ENCODE measurements around the gene ADGB. TPM values are rescaled to one million over a fixed set of nuclear protein-coding genes. Genes with fewer than 3 reads are reported as not detected.

Gene ADGB
- total and polyA plus RNA-seq, 2 of the 13 experiments (the other 11 are each of a cell fraction or from before 2014, with no cell fraction given): not detected

- TF ChIP-seq ZNF737 (CRISPR knock-in tag; IDR thresholded peaks at IDR 0.05; ENCODE audit: borderline replicate concordance): no peak
These were observed 14.8 kb upstream of the ADGB start (continued) for GRCh38 chr6:146583966-146584365.

DNA sequence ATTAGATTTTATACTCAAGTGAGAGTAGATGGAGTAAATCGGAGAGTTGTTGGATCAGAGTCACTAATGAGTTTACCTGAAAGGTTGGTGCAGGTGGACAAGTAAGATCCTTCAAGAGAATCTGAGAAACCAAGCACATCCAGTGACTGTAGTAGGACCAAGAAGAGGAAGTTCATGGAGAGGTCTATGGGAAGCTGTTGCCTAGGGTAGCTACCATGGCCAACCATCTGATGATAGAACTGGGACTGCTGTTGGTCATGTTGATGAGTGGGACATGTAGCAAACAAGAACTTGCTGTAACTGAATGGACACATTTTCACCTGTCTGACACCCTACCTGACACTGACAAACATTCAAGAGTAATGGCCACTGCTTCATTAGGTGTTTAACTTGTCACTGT, 11.3 kb upstream of the ADGB start:
- H3K27ac ChIP-seq (ENCODE audit: extremely low read length, insufficient read depth, low read length): no peak overlapping the region
- ChIA-PET POLR2A (no interaction called here), CTCF (ENCODE audit: low intra/inter-chr PET ratio, low total read pairs) (no interaction called here)
- H3K9me3 ChIP-seq (ENCODE audit: low read length): no peaks in the 10 kb centered on the region
- H2AFZ ChIP-seq (ENCODE audit: low read length): no peak overlapping the region
- no peak overlapping the region for H3K9ac ChIP-seq (ENCODE audit: insufficient read depth, low read depth, low read length)
- FAIRE-seq: no peak
- no peak for ATAC-seq
- TF ChIP-seq, protein P1, sequence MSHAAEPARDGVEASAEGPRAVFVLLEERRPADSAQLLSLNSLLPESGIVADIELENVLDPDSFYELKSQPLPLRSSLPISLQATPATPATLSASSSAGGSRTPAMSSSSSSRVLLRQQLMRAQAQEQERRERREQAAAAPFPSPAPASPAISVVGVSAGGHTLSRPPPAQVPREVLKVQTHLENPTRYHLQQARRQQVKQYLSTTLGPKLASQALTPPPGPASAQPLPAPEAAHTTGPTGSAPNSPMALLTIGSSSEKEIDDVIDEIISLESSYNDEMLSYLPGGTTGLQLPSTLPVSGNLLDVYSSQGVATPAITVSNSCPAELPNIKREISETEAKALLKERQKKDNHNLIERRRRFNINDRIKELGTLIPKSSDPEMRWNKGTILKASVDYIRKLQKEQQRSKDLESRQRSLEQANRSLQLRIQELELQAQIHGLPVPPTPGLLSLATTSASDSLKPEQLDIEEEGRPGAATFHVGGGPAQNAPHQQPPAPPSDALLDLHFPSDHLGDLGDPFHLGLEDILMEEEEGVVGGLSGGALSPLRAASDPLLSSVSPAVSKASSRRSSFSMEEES (CRISPR knock-in tag; IDR thresholded peaks at IDR 0.05): no peak
- TF ChIP-seq ZNF776 (CRISPR knock-in tag; IDR thresholded peaks at IDR 0.05) (no peak), ZFAT (CRISPR knock-in tag; conservative IDR thresholded peaks at IDR 0.05) (no peak), TARDBP (CRISPR knock-in tag; IDR thresholded peaks at IDR 0.05) (no peak), FOSL2 (CRISPR knock-in tag; IDR thresholded peaks at IDR 0.05) (no peak), PHB2 (IDR thresholded peaks at IDR 0.05; ENCODE audit: partially characterized antibody) (no peak), ATF1 (CRISPR knock-in tag; IDR thresholded peaks at IDR 0.05) (no peak), HNRNPH1 (optimal IDR thresholded peaks at IDR 0.05; ENCODE audit: low read depth, low read length) (no peak), CHD2 (IDR thresholded peaks at IDR 0.05; ENCODE audit: low read depth, low read length) (no peak), TEAD2 (CRISPR knock-in tag; IDR thresholded peaks at IDR 0.05) (no peak), ZNF550 (CRISPR knock-in tag; IDR thresholded peaks at IDR 0.05; ENCODE audit: borderline replicate concordance) (no peak), ATF7-NPFF (CRISPR knock-in tag; IDR thresholded peaks at IDR 0.05; ENCODE audit: low read depth) (no peak), SRF (IDR thresholded peaks at IDR 0.05; ENCODE audit: low read depth, low read length) (no peak), ZMYM4 (CRISPR knock-in tag; IDR thresholded peaks at IDR 0.05) (no peak)
- TF ChIP-seq, protein P2, sequence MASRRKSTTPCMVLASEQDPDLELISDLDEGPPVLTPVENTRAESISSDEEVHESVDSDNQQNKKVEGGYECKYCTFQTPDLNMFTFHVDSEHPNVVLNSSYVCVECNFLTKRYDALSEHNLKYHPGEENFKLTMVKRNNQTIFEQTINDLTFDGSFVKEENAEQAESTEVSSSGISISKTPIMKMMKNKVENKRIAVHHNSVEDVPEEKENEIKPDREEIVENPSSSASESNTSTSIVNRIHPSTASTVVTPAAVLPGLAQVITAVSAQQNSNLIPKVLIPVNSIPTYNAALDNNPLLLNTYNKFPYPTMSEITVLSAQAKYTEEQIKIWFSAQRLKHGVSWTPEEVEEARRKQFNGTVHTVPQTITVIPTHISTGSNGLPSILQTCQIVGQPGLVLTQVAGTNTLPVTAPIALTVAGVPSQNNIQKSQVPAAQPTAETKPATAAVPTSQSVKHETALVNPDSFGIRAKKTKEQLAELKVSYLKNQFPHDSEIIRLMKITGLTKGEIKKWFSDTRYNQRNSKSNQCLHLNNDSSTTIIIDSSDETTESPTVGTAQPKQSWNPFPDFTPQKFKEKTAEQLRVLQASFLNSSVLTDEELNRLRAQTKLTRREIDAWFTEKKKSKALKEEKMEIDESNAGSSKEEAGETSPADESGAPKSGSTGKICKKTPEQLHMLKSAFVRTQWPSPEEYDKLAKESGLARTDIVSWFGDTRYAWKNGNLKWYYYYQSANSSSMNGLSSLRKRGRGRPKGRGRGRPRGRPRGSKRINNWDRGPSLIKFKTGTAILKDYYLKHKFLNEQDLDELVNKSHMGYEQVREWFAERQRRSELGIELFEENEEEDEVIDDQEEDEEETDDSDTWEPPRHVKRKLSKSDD (CRISPR knock-in tag; IDR thresholded peaks at IDR 0.05; ENCODE audit: low read depth): no peak
- intact Hi-C loops (cut with micrococcal nuclease; ENCODE audit: unreplicated experiment): no loop called here
- no TSS peak for BruUV-seq (replicated peaks)
- H3K27me3 ChIP-seq (ENCODE audit: control insufficient read depth in 1 of 2, insufficient read depth in 2 of 2, low read length in 2 of 2): no peaks in the 10 kb centered on the region
- no peaks in the 10 kb centered on the region for H3K4me1 ChIP-seq (ENCODE audit: insufficient read depth, low read length)
- no peaks in the 10 kb centered on the region for H4K20me1 ChIP-seq (ENCODE audit: insufficient read depth, low read length)
- 0% methylated on average over 1 of the region's 1 CpG for WGBS (ENCODE audit: low lambda C conversion rate)
- DNase-seq (ENCODE audit: low spot score): no peak
- in situ Hi-C loops (cut with HindIII; ENCODE audit: extremely low pct_ligation_motif_present, low pct_unique_long_range_greater_than_20kb): no loop called here
- H3K4me2 ChIP-seq (ENCODE audit: low read depth, low read length): no peak overlapping the region
- H3K4me3 ChIP-seq (replicated peaks in 1 of 3; ENCODE audit: insufficient read depth in 1 of 3, low read depth in 2 of 3, low read length in 3 of 3): no peak overlapping the region
- no peaks in the 10 kb centered on the region for H3K36me3 ChIP-seq (replicated peaks in 1 of 2; ENCODE audit: control insufficient read depth in 1 of 2, insufficient read depth in 2 of 2, low read length in 2 of 2)
- H3K79me2 ChIP-seq (ENCODE audit: insufficient read depth, low read length): no peaks in the 10 kb centered on the region

Data from HepG2 (cell line).